ENCODE results near the gene KLF7. TPM values are rescaled to one million over a fixed set of nuclear protein-coding genes. Genes with fewer than 3 reads are reported as not detected.

Gene KLF7
- total RNA-seq, 4 donors from 2014 or later, result 25.8 to 55.3 (median 37.1) TPM

GRCh38 chr2:207041786-207042554 lies 123.8 kb downstream of the KLF7 start:
- Histone ChIP-seq H3K27ac (peak overlapping the region; percentile 6 to 85 (median 54)), H3K4me1 (peaks cover 0 to 51% (median 14%) of the 10 kb centered on the region in 4 donors), H3K27me3 (no peaks in the 10 kb centered on the region), H3K36me3 (no peaks in the 10 kb centered on the region), H3K4me3 (peak overlapping the region in 3 of 4 donors; percentile 6 to 45 (median 21)), H3K9me3 (no peaks in the 10 kb centered on the region)
- DNase-seq (ENCODE audit: low spot score in 2 of 2), result no peak
- 31 to 32% methylated on average over 9 of the region's 9 CpGs for WGBS, 2 donors
- peak in 1 of 5 experiments; percentile 10 for TF ChIP-seq CTCF (IDR thresholded peaks at IDR 0.05)
- TF ChIP-seq EP300 (IDR thresholded peaks at IDR 0.05), result no peak

GRCh38 chr2:207041279-207041678 lies 124.5 kb downstream of the KLF7 start:
- Histone ChIP-seq H3K4me3 (peak overlapping the region; percentile 6 to 45 (median 18)), H3K27ac (peak overlapping the region; percentile 6 to 85 (median 54)), H3K4me1 (peaks cover 0 to 49% (median 14%) of the 10 kb centered on the region in 4 donors), H3K9me3 (no peaks in the 10 kb centered on the region), H3K36me3 (no peaks in the 10 kb centered on the region), H3K27me3 (no peaks in the 10 kb centered on the region)
- peak in 1 of 2 donors; percentile 44 for TF ChIP-seq EP300 (IDR thresholded peaks at IDR 0.05)
- no peak for TF ChIP-seq POLR2A (IDR thresholded peaks at IDR 0.05)
- DNase-seq (ENCODE audit: low spot score in 2 of 2), result peak in 1 of 2 donors; percentile 16
- 12 to 32% methylated on average over 10 of the region's 10 CpGs for WGBS, 2 donors

DNA sequence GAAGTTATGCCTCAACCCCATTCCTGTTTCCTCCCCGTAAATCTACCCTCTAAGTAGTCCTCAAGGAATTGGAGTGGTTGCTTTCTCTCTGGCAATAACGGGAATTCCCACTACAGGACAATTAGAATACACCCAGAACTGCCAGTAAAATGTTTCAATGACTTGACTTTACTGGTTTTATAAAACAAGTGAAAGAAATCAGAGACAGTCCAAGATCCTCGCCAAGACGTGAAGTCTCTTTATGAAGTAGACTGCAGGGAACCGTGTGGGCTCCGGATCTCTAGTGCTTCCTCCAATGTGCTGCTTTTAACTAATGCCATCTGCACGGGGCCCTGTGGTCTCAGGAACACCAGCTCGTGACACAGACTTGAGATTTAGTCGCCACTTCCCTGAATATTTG lies 125.1 kb downstream of the KLF7 start:
- H3K9me3 ChIP-seq, result no peaks in the 10 kb centered on the region
- peak overlapping the region in 3 of 4 donors; percentile 6 to 85 (median 73) for H3K27ac ChIP-seq
- no peaks in the 10 kb centered on the region for H3K36me3 ChIP-seq
- peak in 1 of 2 donors; percentile 21 for DNase-seq (ENCODE audit: low spot score in 2 of 2)
- WGBS, 2 donors, result 51 to 53% methylated on average over 9 of the region's 9 CpGs
- peaks cover 0 to 55% (median 16%) of the 10 kb centered on the region in 4 donors for H3K4me1 ChIP-seq
- no peak overlapping the region for H3K4me3 ChIP-seq
- H3K27me3 ChIP-seq, result no peaks in the 10 kb centered on the region
- TF ChIP-seq POLR2A (IDR thresholded peaks at IDR 0.05) (no peak), CTCF (IDR thresholded peaks at IDR 0.05) (no peak), EP300 (IDR thresholded peaks at IDR 0.05) (no peak)

- no peaks in the 10 kb centered on the region for H3K27me3 ChIP-seq
- 86 to 92% methylated on average over 4 of the region's 4 CpGs for WGBS, 2 donors
- H3K4me1 ChIP-seq, result peaks cover 0 to 63% (median 16%) of the 10 kb centered on the region in 4 donors
- peak overlapping the region in 1 of 4 donors; percentile 1 for H3K27ac ChIP-seq
- H3K9me3 ChIP-seq, result no peaks in the 10 kb centered on the region
- DNase-seq (ENCODE audit: low spot score in 2 of 2), result no peak
- H3K36me3 ChIP-seq, result no peaks in the 10 kb centered on the region
- TF ChIP-seq EP300 (IDR thresholded peaks at IDR 0.05), result no peak
- no peak for TF ChIP-seq CTCF (IDR thresholded peaks at IDR 0.05)
- no peak for TF ChIP-seq POLR2A (IDR thresholded peaks at IDR 0.05)
- H3K4me3 ChIP-seq, result no peak overlapping the region
Observed at GRCh38 chr2:207039225-207039624, 126.5 kb downstream of the KLF7 start.

DNA sequence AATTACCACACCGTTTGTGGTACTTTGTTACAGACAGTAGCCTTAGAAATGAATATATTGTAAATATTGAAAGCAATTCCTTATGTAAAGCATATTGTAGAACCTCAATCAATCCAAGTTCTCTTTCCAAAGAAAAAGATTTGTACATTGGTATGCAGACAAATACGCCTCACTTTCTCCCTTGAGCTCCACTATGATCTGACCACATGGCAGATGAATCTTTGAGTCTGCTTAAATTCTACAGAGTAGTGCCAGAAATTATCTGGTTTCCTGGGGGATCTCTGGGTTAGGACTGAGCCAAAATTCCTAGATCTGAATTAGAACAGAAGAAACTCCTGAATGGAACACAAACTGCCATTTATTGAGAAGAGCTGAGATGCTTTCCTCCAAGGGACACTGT lies 127.4 kb downstream of the KLF7 start:
- no peak for TF ChIP-seq CTCF (IDR thresholded peaks at IDR 0.05)
- no peak for TF ChIP-seq POLR2A (IDR thresholded peaks at IDR 0.05)
- TF ChIP-seq EP300 (IDR thresholded peaks at IDR 0.05), result no peak
- no peak for DNase-seq (ENCODE audit: low spot score in 2 of 2)
- H3K27ac ChIP-seq, result peak overlapping the region in 2 of 4 donors; percentile 1 to 5
- peaks cover 0 to 63% (median 16%) of the 10 kb centered on the region in 4 donors for H3K4me1 ChIP-seq
- H3K36me3 ChIP-seq, result no peaks in the 10 kb centered on the region
- 58 to 60% methylated on average over 2 of the region's 2 CpGs for WGBS, 2 donors
- no peak overlapping the region for H3K4me3 ChIP-seq
- peaks cover 0 to 8% (median 0%) of the 10 kb centered on the region in 4 donors for H3K9me3 ChIP-seq
- no peaks in the 10 kb centered on the region for H3K27me3 ChIP-seq
